GM19035 (cell line): ENCODE measurements around the gene PSMC3.
"Not testable (repeated sequence)": the region's sequence is repeated elsewhere in the genome, so short reads cannot be mapped to it uniquely, and the experiment has no call there.

Source experiments
- ATAC-seq: cut with Tn5 transposase; IDR thresholded peaks from one replicate; pipeline ENCODE4 v1.9.1; 2021; ENCODE audit not compliant: unreplicated experiment

PSMC3 gene

DNA sequence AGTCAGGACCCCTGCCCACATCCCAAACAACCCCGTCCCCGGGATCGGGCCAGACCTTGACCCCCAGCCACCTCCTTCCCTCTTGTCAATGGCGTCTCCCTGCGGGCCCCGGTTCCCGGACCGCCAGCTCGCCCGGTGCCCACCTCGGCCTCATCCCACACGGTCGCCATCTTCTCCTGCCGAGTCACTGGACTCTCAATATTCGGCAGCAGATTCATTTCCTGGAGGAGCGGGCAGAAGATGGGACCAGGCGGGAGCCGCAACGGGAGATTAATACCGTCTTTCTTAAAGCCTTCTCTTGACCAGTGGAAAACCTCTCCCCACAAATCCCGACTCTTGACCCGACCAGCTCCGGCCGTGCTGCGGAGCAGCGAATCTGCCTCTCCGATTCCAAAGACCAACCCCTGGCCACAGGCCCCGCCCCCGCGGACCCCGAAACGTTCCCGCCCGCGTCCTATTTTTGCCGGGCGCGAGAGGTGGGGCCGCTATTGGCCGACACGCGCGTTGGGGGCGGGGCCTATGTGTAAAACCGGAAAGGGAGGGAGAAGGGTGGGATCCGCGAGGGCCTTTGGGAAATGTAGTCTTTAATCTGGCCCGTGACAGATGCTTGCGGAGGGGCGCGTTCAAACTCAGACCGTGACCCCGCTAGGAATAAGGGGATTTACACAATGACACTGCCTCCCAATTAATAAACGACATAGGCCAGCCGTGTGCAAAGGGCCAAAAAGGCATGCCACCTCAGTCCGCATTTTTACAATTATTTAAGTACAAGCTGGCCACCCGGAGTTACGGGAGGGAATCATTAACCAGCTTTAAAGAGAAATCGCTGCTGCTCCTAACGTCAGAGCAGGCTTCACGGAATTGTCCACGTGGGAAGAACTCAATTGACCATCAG, at the start of gene PSMC3:
PSMC3 (minus strand) TSS at position 378 of the 895 bp plus-strand sequence; CDS start at position 218, 160 bp downstream.
- ATAC-seq = peak; percentile 89

DNA sequence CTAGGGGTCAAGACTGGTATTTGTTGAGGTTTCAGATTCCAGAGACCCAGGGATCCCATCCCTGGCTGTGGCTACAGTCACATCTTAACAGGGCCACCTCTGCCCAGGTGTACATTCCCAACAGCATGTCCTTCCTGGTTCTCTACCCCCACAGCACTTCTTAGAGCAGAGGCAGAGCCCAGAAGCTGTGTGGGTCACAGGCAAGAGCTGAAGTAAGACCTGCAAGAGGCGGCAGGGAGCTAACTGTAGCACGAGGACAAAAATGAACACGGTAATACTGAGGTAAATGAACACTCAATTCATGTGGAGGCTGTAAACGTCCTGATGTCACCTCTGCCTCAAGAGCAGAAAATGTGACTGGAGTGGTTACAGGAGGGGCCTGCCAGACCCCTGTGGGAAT, 44.4 kb upstream of the PSMC3 start:
- no peak for ATAC-seq

DNA sequence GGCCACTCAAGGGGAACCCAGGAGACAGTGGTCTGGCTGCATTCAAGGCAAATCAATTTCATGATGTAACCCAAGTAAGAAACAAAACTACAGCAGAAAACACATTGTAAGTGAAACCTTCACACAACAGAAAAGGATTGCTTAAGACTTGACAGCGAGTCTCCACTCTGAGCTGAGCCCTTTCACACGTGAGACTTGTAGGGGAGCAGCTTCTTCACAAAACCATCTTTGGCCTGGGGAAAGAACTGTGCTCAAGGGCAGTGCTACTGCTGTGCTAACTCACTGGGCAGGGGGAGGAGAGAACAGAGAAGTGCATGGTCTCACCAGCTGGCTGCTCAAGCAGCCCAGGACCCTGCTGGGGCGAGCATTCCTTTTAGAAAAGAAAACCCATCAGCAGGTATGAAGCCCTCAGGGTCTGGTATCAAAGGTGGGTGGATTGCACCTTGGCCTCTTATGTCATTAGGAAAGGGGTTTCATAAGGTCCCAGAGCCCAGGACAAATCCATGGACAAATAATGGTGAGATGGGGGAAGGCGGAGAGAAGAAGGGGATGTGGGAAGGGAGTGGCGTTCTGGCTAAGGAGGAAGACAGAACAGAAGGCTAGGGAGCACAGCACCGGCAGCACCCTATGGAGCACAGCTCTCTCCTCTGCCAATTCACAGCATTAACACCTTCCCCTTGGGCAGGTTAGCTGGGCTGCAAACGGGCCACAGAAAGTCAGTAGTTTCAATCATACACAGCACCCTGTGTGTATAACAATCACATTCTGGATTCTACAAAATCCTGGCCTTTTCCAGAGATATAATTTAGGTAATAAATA, 43.3 kb upstream of the PSMC3 start:
- no peak for ATAC-seq

DNA sequence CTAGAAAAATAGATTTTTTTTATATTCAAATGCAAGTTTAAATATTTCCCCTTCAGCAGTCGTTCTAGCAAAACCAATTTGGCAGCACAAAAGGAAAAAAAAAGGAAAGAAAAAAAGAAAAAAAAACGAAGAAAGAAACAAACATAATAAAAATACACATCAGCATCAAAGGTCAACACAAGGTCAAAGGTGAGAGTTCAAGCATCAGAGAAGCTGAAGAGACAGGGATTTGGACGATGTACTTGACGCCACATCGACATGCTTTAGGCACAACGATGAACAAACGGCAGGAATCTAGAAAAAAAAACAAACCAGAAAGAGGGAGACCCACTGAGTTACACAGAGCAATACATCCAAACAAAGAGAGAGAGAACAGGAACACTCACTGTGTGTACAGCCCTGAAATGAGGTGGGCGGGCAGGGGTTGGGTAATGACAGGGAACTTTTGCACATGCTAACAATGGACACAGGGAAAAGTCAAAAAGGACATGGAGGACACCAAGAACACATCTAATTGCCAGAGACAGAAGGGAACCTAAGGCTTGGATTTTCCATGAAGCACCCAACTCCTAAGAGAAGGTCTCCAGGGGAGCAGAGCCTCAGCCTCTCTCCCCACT, 42.5 kb upstream of the PSMC3 start:
- no peak for ATAC-seq

DNA sequence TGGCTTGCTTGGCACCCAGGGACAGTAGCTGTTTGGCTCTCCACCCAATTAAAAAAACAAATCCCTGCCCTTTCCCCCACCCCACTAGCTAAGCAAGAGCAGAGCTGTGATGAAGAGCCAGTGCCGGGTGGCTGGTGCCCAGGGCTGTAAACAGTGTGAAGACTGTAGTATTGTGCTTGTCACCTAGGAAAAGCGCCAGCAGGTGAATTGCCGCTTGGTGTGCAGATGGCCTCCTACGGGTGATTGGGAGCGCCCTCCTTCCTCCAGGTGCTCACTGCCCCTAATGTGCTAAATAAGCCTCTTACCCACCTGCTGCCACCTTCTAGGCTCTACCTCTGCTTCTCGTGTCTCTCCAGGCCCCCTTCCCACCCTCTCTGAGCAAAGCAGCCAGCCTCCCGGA, 41.1 kb upstream of the PSMC3 start:
- ATAC-seq = no peak

DNA sequence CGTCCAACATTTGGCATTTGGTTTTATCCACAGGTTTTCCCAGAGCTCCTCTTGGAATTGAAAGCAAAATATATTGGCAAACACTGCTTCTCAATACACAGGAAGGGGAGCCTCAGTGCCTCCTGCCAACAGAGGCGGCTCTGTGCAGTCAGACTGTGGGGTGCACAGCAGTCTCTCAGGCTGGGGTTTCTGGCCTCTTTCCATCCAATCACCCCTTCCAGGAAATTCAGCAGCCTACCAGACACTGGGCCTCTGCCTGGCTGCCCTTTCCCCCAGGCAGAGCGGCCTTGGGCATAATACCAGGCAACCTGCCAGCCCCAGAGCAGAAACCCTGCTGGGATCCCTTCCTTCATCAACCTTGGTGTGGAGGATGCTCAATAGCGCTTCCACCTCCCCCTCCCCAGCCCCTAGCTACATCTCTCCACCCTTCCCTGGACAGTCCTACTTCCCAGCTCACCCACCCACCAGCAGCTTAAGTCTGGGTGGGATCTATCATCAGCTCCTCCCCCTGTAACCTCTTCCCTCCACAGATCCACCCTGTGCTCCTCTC, 40.5 kb upstream of the PSMC3 start:
- ATAC-seq = no peak

DNA sequence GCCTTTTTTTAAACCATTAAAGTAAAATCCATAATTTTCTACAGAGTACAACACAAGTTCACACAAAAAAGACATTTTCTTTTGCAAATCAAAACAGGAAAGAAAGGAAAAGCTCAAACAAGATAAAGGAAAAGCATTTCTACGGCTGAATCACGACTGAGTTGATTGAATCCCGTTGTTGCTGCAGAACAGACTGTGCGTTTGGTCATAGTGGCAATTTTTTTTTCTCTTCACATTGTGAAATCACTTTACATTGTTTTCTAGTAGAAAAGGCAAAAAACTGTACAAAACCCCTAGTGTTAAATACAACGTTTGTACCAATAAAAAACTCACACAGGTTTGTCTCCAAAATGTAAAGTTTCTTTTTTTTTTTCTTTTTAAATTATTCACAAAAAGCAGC, 40.0 kb upstream of the PSMC3 start:
- ATAC-seq = no peak

DNA sequence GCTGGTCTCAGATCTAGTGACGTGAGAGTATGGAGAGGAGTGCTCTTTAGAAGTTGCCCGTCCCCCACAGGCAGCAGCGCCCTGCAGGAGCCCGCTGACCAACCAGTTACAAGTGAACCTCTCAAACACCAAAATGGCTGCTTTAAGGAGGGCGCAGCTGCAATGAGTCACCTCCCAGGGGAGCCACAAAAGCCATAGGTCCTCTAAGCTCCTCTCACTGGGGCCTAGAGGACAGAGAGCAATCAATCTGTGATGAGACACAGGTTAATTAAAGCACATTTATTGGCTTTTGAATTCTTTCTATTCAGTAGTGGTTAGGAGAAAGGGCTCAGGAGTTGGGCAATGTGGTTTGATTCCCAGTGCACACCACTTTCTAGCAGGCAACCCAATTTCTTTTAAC, 38.2 kb upstream of the PSMC3 start:
- ATAC-seq = no peak

DNA sequence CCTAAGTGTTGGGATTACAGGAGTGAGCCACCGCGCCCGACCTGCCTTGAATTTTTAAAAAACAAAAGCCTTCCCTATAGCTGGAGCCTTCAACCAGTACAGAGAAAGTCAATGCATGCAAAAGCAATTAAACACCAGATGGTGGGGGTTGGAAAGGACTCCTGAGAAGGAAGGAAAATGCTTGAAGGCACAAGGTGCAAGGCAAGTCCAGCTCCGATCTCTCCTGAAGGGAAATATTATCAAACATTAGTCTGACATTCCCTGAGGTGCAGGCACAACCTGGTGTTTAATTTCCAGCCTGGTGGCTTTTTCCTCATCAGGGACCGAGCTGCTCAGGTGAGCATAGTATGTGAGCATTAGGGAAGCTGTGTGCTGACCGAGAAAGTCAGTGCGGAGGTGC, 35.6 kb upstream of the PSMC3 start:
- no peak for ATAC-seq

DNA sequence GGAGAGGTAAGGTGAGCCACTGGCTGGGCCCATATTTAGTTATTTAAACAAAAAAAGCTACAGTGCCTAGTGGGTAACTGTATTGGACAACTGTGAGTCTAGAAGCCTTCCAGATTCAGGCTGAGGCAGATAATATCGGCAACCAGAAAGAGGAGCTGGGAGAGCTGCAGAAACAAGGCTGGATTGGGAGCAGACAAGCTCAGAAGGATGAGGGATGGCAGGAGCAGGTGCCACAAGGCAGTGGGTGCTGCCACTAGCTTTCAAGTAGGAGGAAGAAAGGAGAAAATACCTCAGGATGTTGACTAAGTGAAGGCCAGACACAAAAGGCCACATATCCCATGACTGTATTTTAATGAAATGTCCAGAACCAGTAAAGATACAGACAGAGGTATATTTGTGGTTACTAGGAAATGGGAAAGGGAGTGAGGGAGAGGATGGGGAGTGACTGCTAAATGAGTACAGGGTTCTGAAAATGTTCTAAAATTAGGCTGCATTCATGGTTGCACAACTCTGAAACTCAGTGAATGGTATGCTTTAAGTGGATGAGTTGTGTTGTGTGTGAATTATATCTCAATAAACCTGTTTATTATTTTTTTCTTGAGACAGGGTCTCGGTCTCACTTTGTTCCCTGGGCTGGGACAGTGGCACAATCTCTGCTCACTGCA, 34.5 kb upstream of the PSMC3 start:
- ATAC-seq = no peak

DNA sequence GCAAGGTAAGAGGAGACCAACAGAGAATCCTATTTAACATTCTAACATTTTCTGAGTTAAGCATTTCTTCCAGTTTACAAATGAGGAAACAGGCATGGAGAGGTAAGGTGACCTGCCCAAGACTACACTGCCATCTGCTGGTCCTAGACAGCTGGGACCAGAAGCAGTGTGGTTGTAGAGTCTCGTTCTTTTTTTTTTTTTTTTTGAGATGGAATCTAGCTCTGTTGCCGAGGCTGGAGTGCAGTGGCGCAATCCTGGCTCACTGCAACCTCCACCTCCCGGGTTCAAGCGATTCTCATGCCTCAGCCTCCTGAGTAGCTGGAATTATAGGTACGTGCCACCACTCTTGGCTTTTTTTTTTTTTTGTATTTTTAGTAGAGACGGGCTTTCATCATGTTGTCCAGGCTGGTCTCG, 28.0 kb upstream of the PSMC3 start:
- not testable (repeated sequence) for ATAC-seq

DNA sequence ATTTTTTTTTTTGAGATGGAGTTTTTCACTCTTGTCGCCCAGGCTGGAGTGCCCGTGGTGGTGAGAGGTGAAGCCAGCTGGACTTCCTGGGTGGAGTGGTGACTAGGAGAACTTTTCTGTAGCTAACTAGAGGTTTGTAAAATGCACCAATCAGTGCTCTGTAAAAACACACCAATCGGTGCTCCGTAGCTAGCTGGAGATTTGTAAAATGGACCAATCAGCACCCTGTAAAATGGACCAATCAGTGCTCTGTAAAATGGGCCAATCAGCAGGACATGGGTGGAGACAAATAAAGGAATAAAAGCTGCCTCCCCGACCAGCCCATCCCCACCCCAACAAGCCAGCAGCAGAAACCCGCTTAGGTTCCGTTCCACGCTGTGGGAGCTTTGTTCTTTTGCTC, 27.1 kb upstream of the PSMC3 start:
- no peak for ATAC-seq

DNA sequence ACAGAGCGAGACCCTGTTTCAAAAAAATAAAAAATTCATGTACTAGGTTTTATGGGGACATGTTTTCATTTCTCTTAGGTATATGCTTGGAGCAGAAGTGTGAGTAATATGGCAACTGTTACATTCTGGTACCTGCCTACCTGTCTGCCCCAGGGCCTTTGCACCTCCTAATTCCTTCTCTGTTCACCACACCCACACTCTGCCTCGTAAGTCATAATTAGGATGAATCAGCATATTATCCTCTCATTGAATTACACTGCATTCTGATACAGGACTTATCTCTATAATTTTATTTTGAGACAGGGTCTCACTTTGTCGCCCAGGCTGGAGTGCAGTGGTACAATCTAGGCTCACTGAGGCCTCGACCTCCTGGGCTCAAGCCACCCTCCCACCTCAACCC, 25.8 kb upstream of the PSMC3 start:
- no peak for ATAC-seq

DNA sequence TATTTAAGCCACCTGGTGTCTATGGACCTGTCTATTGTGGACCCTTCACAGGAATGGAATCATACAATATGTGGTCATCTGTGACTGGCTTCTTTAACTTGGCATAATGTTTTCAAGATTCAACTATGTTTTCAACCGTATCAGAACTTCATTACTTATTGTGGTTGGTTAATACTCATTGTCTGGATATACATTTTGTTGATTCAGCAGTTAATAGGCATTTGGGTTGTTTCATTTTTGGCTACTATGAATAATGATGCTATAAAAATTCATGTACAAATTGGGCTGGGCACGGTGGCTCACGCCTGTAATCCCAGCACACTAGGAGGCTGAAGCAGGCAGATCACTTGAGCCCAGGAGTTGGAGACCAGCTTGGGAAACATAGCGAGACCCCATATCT, 25.2 kb upstream of the PSMC3 start:
- no peak for ATAC-seq

DNA sequence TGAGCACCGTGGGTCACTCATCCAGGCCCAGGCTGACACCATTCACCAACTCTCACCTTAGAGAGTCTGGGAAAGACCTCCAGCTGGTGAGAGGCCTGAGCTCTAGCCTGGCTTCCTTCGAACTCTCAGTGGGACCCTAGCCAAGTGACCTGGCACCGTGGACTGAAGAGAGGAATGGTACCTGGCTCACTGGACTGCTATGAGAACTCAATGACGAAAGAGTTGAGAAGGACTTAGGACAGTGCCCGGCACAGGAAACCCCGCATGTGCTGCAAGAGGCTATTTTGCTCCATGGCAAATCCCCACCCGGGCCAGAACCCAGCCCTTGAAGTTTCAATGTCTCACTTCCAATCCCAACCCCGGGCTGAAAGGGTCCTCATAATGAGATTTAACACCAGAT, 23.3 kb upstream of the PSMC3 start:
- no peak for ATAC-seq

DNA sequence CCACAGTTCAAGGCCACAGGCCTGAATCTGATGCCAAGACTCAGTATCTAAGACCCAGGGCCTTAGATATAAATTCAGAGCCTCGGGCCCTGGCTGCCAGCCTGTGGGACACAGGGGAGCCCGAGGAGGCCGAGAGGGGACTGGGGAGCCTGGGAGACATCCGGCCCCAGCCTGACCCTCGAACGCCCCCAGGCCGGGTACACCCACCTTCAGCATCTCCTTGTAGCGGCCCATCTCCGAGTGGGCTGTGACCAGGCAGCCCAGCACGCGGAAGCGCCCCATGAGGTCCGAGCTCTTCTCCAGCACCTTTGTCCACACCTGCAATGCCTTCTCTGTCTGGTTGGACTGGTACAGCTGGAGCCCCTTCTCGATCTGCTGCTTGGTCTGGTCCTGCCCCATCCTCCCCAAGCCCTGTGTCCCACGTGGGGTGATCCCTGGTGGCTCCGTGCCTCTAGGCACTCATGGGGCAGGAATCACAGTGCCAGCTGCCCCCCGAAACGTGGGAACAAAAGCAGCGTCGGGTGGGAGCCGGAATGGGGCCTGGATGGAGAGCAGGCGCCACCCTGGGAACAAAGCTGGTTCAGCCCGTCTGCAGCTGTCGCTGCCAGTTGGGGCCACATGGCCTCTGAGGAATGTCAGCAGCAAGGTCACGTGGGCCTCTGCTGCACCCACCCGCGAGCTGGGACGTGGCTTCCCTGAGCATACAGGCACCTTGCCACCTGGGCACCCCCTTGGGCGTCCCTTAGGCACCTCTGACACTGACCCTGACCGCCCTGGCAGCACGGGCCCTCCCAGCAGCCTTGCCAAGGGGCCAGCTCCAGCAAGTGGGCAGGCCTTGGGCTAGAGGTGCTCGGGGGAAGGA, 22.6 kb upstream of the PSMC3 start, which contains the start of gene RAPSN:
RAPSN (minus strand) TSS at position 571 of the 862 bp plus-strand sequence; CDS start at position 399, 172 bp downstream.
- ATAC-seq = no peak

DNA sequence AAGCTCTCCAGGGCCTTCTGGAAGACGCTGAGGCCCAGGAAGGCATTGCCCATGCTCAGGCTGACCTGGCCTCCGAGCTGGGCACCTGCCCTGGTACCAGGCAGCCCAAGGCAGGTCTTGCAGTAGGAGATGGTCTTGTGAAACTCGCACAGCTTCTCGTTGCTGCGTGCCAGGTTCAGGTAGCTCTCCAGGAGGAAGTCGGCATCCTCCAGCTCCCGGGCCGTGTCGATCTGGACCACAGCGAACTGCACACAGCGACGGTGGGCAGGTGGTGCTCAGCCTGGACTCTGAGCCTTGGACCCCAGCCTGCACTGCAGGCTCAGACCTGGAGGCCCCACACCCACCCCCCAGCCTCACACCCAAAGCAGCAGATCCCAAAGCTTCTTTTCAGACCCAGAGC, 21.7 kb upstream of the PSMC3 start:
- no peak for ATAC-seq

DNA sequence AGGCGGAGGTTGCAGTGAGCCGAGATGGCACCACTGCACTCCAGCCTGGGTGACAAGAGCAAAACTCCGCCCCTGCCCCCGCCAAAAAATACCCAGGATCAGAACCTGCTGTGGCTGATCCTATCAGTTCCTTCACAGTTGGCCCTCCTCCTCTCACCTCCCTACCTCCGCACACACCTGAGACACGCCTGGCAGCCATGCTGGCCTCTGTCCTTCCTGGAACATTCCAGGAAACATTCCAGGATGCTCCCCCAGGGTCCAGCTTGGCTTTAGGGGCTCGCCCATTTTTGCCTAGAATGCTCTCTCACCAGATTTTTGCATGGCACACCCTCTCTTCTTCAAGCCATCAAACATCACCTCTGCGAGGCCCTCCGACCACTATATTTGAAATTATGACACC, 20.6 kb upstream of the PSMC3 start:
- no peak for ATAC-seq

DNA sequence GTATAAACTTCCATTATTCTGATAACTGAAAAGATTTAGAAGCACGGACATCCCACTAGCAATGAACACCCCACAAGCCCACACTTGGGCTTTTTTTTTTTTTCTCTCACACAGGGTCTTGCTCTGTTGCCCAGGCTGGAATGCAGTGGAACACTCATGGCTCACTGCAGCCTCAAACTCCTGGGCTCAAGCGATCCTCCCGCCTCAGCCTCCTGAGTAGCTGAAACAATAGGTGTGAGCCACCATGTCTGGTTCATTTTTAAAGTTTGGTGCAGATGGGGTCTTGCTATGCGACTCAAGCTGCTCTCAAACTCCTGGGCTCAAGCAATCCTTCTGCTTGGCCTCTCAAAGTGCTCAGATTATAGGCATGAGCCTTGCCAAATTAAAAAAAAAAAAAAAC, 19.6 kb upstream of the PSMC3 start:
- no peak for ATAC-seq

DNA sequence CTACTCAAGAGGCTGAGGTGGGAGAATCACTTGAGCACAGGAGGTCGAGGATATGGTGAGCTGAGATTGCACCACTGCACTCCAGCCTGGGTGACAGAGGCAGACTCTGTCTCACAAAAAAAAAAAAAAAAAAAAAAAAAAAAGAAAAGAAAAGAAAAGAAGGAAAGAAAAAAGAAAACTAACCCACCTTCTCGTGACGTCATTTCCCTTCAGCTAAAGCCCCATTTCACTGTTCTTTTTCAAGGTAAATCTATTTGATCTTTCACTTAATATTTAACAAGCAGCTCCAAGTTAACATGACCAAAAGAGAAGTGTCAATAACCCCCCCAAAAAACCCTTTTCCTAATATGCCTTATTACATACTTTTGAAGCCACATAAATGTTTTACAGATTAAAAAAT, 17.6 kb upstream of the PSMC3 start:
- no peak for ATAC-seq
